H9 (cell line): ENCODE results near the gene SLC12A3. TPM values are rescaled to one million over a fixed set of nuclear protein-coding genes. Genes with fewer than 3 reads are reported as not detected.

Experiments
- DNase-seq: peaks from one replicate; pipeline ENCODE4 v3.0.0-alpha.2; 2017
- H2AFZ ChIP-seq: one replicate; pipeline ENCODE4 v1.6.1; 2013; ENCODE audit warnings: mild to moderate bottlenecking, low read length, control low read depth, moderate library complexity
- H2AK5ac ChIP-seq: 2 replicates; pipeline ENCODE4 v1.6.1; 2013; ENCODE audit warnings: low read length, control low read depth, mixed read lengths; ENCODE audit not compliant: insufficient read length
- H2BK120ac ChIP-seq: one replicate; pipeline ENCODE4 v1.6.1; 2013; ENCODE audit warnings: low read depth, mild to moderate bottlenecking, low read length, control low read depth, inconsistent platforms; ENCODE audit not compliant: poor library complexity, severe bottlenecking
- H2BK12ac ChIP-seq: 2 replicates; pipeline ENCODE4 v1.6.1; 2013; ENCODE audit warnings: low read length, control low read depth, mixed read lengths, low read depth; ENCODE audit not compliant: insufficient read length
- H2BK15ac ChIP-seq: 2 replicates; pipeline ENCODE4 v1.6.1; 2013; ENCODE audit warnings: low read depth, low read length, control low read depth
- H2BK20ac ChIP-seq: one replicate; pipeline ENCODE4 v1.6.1; 2013; ENCODE audit warnings: low read depth, mild to moderate bottlenecking, low read length, control low read depth, inconsistent platforms; ENCODE audit not compliant: poor library complexity, severe bottlenecking
- H2BK5ac ChIP-seq: 2 replicates; pipeline ENCODE4 v1.6.1; 2013; ENCODE audit warnings: low read length, control low read depth, mixed read lengths; ENCODE audit not compliant: insufficient read length
- H3K14ac ChIP-seq: 2 replicates; pipeline ENCODE4 v1.6.1; 2013; ENCODE audit warnings: low read length, control low read depth; ENCODE audit not compliant: insufficient read depth
- H3K18ac ChIP-seq: 2 replicates; pipeline ENCODE4 v1.6.1; 2013; ENCODE audit warnings: low read depth, mild to moderate bottlenecking, mixed read lengths, low read length, control low read depth; ENCODE audit not compliant: insufficient read length
- H3K23ac ChIP-seq: 2 replicates; pipeline ENCODE4 v1.6.1; 2013; ENCODE audit warnings: low read length, control low read depth, mixed read lengths, low read depth; ENCODE audit not compliant: insufficient read length
- H3K23me2 ChIP-seq: 2 replicates; pipeline ENCODE4 v1.6.1; 2013; ENCODE audit warnings: low read depth, mild to moderate bottlenecking, mixed read lengths, low read length, control low read depth; ENCODE audit not compliant: insufficient read length, poor library complexity, severe bottlenecking
- H3K27ac ChIP-seq: 2 replicates; pipeline ENCODE4 v1.5.1; 2013; ENCODE audit warnings: low read length, control low read depth, mixed read lengths, low read depth; ENCODE audit not compliant: insufficient read length
- H3K27me3 ChIP-seq: 2 replicates; pipeline ENCODE4 v1.6.1; 2013; ENCODE audit warnings: low read length, control low read depth, inconsistent platforms; ENCODE audit not compliant: insufficient read depth
- H3K4ac ChIP-seq: 2 replicates; pipeline ENCODE4 v1.6.1; 2013; ENCODE audit warnings: low read depth, mild to moderate bottlenecking, control low read depth, inconsistent platforms, low read length, moderate library complexity
- H3K4me1 ChIP-seq: 2 replicates; pipeline ENCODE4 v1.6.1; 2013; ENCODE audit warnings: low read length, control low read depth, inconsistent platforms; ENCODE audit not compliant: insufficient read depth
- H3K4me2 ChIP-seq: 2 replicates; pipeline ENCODE4 v1.6.1; 2013; ENCODE audit warnings: low read length, control low read depth, mixed read lengths; ENCODE audit not compliant: insufficient read length, insufficient read depth
- H3K56ac ChIP-seq: 2 replicates; pipeline ENCODE4 v1.6.1; 2013; ENCODE audit warnings: low read depth, mild to moderate bottlenecking, mixed read lengths, low read length, control low read depth; ENCODE audit not compliant: insufficient read length
- H3K79me1 ChIP-seq: 2 replicates; pipeline ENCODE4 v1.6.1; 2013; ENCODE audit warnings: low read depth, mild to moderate bottlenecking, moderate library complexity, low read length, control low read depth, inconsistent platforms; ENCODE audit not compliant: insufficient read depth, poor library complexity, severe bottlenecking
- H3K79me2 ChIP-seq: 2 replicates; pipeline ENCODE4 v1.6.1; 2013; ENCODE audit warnings: low read length, control low read depth, inconsistent platforms; ENCODE audit not compliant: insufficient read depth
- H3K9ac ChIP-seq: 2 replicates; pipeline ENCODE4 v1.6.1; 2013; ENCODE audit warnings: low read length, control low read depth, mixed read lengths; ENCODE audit not compliant: insufficient read length; ENCODE audit errors: extremely low read depth
- H3K9me3 ChIP-seq: one replicate; pipeline ENCODE4 v1.6.1; 2013; ENCODE audit warnings: low read depth, low read length, inconsistent platforms; ENCODE audit not compliant: control insufficient read depth
- H3T11ph ChIP-seq: one replicate; pipeline ENCODE4 v1.6.1; 2013; ENCODE audit warnings: mild to moderate bottlenecking, low read length, control low read depth, inconsistent platforms
- H4K20me1 ChIP-seq: one replicate; pipeline ENCODE4 v1.6.1; 2013; ENCODE audit not compliant: control insufficient read depth, insufficient read length, insufficient read depth
- H4K5ac ChIP-seq: 2 replicates; pipeline ENCODE4 v1.6.1; 2013; ENCODE audit warnings: low read depth, mild to moderate bottlenecking, mixed read lengths, low read length, control low read depth; ENCODE audit not compliant: insufficient read length
- H4K8ac ChIP-seq: replicated peaks from 2 replicates; pipeline ENCODE4 v1.6.1; 2013; ENCODE audit warnings: low read length, control low read depth, mixed read lengths, low read depth; ENCODE audit not compliant: insufficient read length
- H4K91ac ChIP-seq: 2 replicates; pipeline ENCODE4 v1.6.1; 2013; ENCODE audit warnings: low read depth, mild to moderate bottlenecking, moderate library complexity, mixed read lengths, low read length, control low read depth; ENCODE audit not compliant: insufficient read length
- H3K27ac Mint-ChIP-seq, 3 experiments: 2 replicates in 2 of 3; 3 replicates in 1 of 3; pipeline ENCODE4 v1.8.0; 2020 to 2021; ENCODE audit warnings: mixed read lengths in 3 of 3, mild to moderate bottlenecking in 1 of 3, moderate library complexity in 1 of 3
- H3K27me3 Mint-ChIP-seq: 2 replicates; pipeline ENCODE4 v1.8.0; 2021; ENCODE audit warnings: low read depth, mild to moderate bottlenecking, moderate library complexity, mixed read lengths
- H3K36me3 Mint-ChIP-seq, 3 experiments: 2 replicates in 2 of 3; 3 replicates in 1 of 3; pipeline ENCODE4 v1.8.0; 2020 to 2021; ENCODE audit warnings: low read depth in 3 of 3, mixed read lengths in 3 of 3; ENCODE audit not compliant: insufficient read depth in 1 of 3
- H3K4me1 Mint-ChIP-seq, 2 experiments: 2 replicates each; pipeline ENCODE4 v1.8.0; 2020; ENCODE audit warnings: mixed read lengths in 2 of 2
- H3K4me3 Mint-ChIP-seq, 2 experiments: 2 replicates in 1 of 2; 3 replicates in 1 of 2; pipeline ENCODE4 v1.8.0; 2020 to 2021; ENCODE audit warnings: mild to moderate bottlenecking in 2 of 2, mixed read lengths in 2 of 2, moderate library complexity in 1 of 2
- H3K9me3 Mint-ChIP-seq, 2 experiments: 2 replicates in 1 of 2; 3 replicates in 1 of 2; pipeline ENCODE4 v1.8.0; 2020; ENCODE audit warnings: mild to moderate bottlenecking in 2 of 2, mixed read lengths in 2 of 2, moderate library complexity in 1 of 2
- WGBS: extraction: QIAGEN DNeasy Blood & Tissue Kit; methylation state at CpG from one replicate; pipeline ENCODE4 v1.1.7; 2013; ENCODE audit warnings: missing lambda C conversion rate, low lambda C conversion rate, mixed read lengths; ENCODE audit not compliant: insufficient read length; ENCODE audit errors: extremely low coverage; 5-methylcytosine and 5-hydroxymethylcytosine counted together
- total RNA-seq: library from RNA; stranded (reverse); gene quantifications from 2 replicates; pipeline ENCODE4 v1.2.1, GENCODE V29; 2021
- TF ChIP-seq, protein P1 (sequence below): fragments of 200-600 bp; sonication (generic); conservative IDR thresholded peaks from 3 replicates; pipeline ENCODE4 v1.8.0; 2021; ENCODE audit warnings: antibody characterized with exemption, mild to moderate bottlenecking

Gene SLC12A3
- total RNA-seq, 1 experiment from 2014 or later = not detected

DNA sequence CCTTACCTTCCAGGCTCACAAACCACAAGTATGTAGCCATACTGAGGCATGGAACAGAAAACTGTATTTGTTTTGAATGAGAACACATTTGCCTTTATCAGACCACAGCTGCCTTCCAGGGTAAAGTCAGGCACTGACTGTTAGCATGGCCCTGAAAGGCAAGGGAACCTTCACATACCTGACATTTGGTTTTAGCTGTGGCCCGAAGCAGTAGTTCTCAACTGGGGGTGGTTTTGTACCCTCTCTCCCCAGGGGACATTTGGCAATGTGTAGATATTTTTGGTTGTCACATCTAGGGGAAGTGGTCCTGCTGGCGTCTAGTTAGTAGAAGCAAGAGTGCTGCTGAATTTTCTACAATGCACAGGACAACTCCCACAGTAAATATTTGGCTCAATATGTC, 76.1 kb downstream of the SLC12A3 start:
- no peak overlapping the region for H3K27ac Mint-ChIP-seq
- Histone ChIP-seq H2AFZ (no peak overlapping the region), H3K18ac (no peak overlapping the region), H3K4me2 (no peak overlapping the region), H3K56ac (no peak overlapping the region), H2BK20ac (no peak overlapping the region), H4K20me1 (no peaks in the 10 kb centered on the region), H2BK15ac (no peak overlapping the region), H4K5ac (no peak overlapping the region), H3K4ac (no peak overlapping the region), H2BK12ac (no peak overlapping the region), H3K79me2 (no peaks in the 10 kb centered on the region), H4K8ac (no peak overlapping the region), H2AK5ac (no peak overlapping the region), H3K27me3 (no peaks in the 10 kb centered on the region), H3K27ac (no peak overlapping the region), H3K23ac (no peak overlapping the region), H4K91ac (no peak overlapping the region), H2BK120ac (no peak overlapping the region), H3K23me2 (no peaks in the 10 kb centered on the region), H3K9ac (no peak overlapping the region), H3T11ph (no peak overlapping the region), H3K4me1 (no peaks in the 10 kb centered on the region), H2BK5ac (no peak overlapping the region), H3K9me3 (no peaks in the 10 kb centered on the region), H3K14ac (no peak overlapping the region), H3K79me1 (no peaks in the 10 kb centered on the region)
- no peaks in the 10 kb centered on the region for H3K9me3 Mint-ChIP-seq
- WGBS = no CpG with 5 or more reads among the region's 2 CpGs
- no peak overlapping the region for H3K4me3 Mint-ChIP-seq
- TF ChIP-seq, protein P1, sequence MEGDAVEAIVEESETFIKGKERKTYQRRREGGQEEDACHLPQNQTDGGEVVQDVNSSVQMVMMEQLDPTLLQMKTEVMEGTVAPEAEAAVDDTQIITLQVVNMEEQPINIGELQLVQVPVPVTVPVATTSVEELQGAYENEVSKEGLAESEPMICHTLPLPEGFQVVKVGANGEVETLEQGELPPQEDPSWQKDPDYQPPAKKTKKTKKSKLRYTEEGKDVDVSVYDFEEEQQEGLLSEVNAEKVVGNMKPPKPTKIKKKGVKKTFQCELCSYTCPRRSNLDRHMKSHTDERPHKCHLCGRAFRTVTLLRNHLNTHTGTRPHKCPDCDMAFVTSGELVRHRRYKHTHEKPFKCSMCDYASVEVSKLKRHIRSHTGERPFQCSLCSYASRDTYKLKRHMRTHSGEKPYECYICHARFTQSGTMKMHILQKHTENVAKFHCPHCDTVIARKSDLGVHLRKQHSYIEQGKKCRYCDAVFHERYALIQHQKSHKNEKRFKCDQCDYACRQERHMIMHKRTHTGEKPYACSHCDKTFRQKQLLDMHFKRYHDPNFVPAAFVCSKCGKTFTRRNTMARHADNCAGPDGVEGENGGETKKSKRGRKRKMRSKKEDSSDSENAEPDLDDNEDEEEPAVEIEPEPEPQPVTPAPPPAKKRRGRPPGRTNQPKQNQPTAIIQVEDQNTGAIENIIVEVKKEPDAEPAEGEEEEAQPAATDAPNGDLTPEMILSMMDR = no peak
- H3K36me3 Mint-ChIP-seq = peaks cover 51 to 88% (median 68%) of the 10 kb centered on the region in 3 experiments
- no peaks in the 10 kb centered on the region for H3K4me1 Mint-ChIP-seq
- no peaks in the 10 kb centered on the region for H3K27me3 Mint-ChIP-seq
- no peak for DNase-seq
